Measurements from ENCODE around the gene ITPRIPL2.
A peak's percentile ranks its signal among the peaks of the same experiment; 100 is the strongest.

Gene ITPRIPL2

DNA sequence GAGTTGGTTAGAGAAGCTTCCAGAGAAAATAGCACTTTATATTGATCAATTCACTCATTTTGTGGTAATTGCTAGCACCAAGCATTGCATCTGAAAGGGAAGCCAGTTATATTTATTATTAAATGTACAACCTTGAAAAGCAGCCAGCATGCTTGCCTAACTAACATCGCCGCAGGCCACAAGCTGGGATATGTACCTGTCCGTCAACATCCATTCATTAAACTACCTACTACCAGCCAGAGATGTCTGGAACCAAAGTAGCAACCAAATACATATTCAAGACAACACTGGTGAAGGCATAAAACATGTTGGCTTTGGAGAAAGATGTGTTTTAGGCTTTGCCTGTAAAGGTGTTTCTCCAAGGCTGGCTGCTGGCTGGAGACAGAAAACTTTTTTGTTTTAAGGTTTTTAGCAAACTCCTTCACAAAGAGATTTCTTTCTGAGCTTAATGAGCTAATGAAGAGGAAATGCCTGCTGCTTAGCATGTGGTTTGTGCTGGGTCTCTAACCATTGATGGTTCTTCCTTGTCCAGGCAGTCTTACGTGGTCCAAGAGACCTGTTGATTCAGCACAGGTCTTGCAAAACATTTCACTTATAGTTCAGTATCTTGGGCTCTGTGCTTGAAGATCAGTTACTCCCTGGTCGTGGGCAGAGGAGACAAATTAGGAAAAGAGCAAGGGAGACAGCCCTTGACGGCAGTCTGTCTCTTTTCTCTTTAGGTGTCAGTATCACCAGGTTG is 3.1 kb downstream of the ITPRIPL2 start:
- no peak overlapping the region for H3K27ac ChIP-seq
- H3K9ac ChIP-seq: no peak overlapping the region
- no peak overlapping the region for H2AFZ ChIP-seq
- peaks cover 6% of the 10 kb centered on the region for H3K4me1 ChIP-seq
- TF ChIP-seq, protein P1, sequence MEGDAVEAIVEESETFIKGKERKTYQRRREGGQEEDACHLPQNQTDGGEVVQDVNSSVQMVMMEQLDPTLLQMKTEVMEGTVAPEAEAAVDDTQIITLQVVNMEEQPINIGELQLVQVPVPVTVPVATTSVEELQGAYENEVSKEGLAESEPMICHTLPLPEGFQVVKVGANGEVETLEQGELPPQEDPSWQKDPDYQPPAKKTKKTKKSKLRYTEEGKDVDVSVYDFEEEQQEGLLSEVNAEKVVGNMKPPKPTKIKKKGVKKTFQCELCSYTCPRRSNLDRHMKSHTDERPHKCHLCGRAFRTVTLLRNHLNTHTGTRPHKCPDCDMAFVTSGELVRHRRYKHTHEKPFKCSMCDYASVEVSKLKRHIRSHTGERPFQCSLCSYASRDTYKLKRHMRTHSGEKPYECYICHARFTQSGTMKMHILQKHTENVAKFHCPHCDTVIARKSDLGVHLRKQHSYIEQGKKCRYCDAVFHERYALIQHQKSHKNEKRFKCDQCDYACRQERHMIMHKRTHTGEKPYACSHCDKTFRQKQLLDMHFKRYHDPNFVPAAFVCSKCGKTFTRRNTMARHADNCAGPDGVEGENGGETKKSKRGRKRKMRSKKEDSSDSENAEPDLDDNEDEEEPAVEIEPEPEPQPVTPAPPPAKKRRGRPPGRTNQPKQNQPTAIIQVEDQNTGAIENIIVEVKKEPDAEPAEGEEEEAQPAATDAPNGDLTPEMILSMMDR (IDR thresholded peaks at IDR 0.05): no peak
- no peaks in the 10 kb centered on the region for H3K27me3 ChIP-seq (ENCODE audit: control insufficient read depth, insufficient read depth, low read length)
- H3K4me2 ChIP-seq (ENCODE audit: low read length): no peak overlapping the region
- no peaks in the 10 kb centered on the region for H3K79me2 ChIP-seq
- no peaks in the 10 kb centered on the region for H3K9me3 ChIP-seq (ENCODE audit: control insufficient read depth, low read length)
- H3K4me3 ChIP-seq (ENCODE audit: low read depth, low read length): no peak overlapping the region
- no peaks in the 10 kb centered on the region for H3K36me3 ChIP-seq (ENCODE audit: control insufficient read depth, insufficient read depth, low read length)

DNA sequence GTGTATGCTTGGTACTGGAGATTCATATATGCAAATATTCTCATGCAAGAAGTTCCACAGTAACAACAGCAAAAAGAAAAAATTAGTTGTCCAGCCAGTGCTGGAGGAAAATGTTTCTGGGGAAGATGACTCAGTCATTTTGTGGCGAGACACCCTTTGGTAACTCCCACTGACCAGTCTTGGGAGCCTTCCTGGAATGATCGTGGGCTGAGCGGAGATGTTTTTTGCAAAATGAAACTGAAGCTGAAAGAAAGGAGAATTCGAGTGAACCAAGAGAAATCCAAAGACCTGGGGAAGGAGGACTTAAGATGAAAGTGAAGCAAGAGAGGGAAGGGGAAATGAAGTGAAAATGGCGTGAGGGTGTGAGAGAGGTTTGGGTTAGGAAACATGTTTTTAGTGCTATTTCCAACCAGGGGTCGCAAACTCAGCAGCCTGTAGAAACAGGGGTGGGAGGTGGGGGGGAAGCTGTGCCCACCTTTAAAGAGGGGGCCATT is 5.2 kb downstream of the ITPRIPL2 start:
- H3K4me3 ChIP-seq (ENCODE audit: low read depth, low read length): no peak overlapping the region
- H3K79me2 ChIP-seq: no peaks in the 10 kb centered on the region
- H3K9ac ChIP-seq: no peak overlapping the region
- no peaks in the 10 kb centered on the region for H3K27me3 ChIP-seq (ENCODE audit: control insufficient read depth, insufficient read depth, low read length)
- peaks cover 6% of the 10 kb centered on the region for H3K4me1 ChIP-seq
- no peak overlapping the region for H2AFZ ChIP-seq
- H3K36me3 ChIP-seq (ENCODE audit: control insufficient read depth, insufficient read depth, low read length): no peaks in the 10 kb centered on the region
- H3K4me2 ChIP-seq (ENCODE audit: low read length): no peak overlapping the region
- H3K9me3 ChIP-seq (ENCODE audit: control insufficient read depth, low read length): no peaks in the 10 kb centered on the region
- peak overlapping the region; percentile 51 for H3K27ac ChIP-seq
- TF ChIP-seq, protein P1 (IDR thresholded peaks at IDR 0.05): no peak

- H3K9me3 ChIP-seq (ENCODE audit: control insufficient read depth, low read length): no peaks in the 10 kb centered on the region
- peaks cover 6% of the 10 kb centered on the region for H3K4me1 ChIP-seq
- H3K36me3 ChIP-seq (ENCODE audit: control insufficient read depth, insufficient read depth, low read length): no peaks in the 10 kb centered on the region
- no peak overlapping the region for H3K4me2 ChIP-seq (ENCODE audit: low read length)
- H3K27ac ChIP-seq: peak overlapping the region; percentile 51
- no peak overlapping the region for H3K4me3 ChIP-seq (ENCODE audit: low read depth, low read length)
- TF ChIP-seq, protein P1 (IDR thresholded peaks at IDR 0.05): no peak
- no peaks in the 10 kb centered on the region for H3K27me3 ChIP-seq (ENCODE audit: control insufficient read depth, insufficient read depth, low read length)
- no peak overlapping the region for H3K9ac ChIP-seq
- H2AFZ ChIP-seq: no peak overlapping the region
- no peaks in the 10 kb centered on the region for H3K79me2 ChIP-seq
Observed at GRCh38 chr16:19119564-19119963, 5.8 kb downstream of the ITPRIPL2 start.

- H3K36me3 ChIP-seq (ENCODE audit: control insufficient read depth, insufficient read depth, low read length): no peaks in the 10 kb centered on the region
- no peak overlapping the region for H3K4me3 ChIP-seq (ENCODE audit: low read depth, low read length)
- no peaks in the 10 kb centered on the region for H3K4me1 ChIP-seq
- H3K9me3 ChIP-seq (ENCODE audit: control insufficient read depth, low read length): no peaks in the 10 kb centered on the region
- H3K27ac ChIP-seq: no peak overlapping the region
- H3K27me3 ChIP-seq (ENCODE audit: control insufficient read depth, insufficient read depth, low read length): no peaks in the 10 kb centered on the region
- H3K4me2 ChIP-seq (ENCODE audit: low read length): no peak overlapping the region
- no peak overlapping the region for H3K9ac ChIP-seq
- H2AFZ ChIP-seq: no peak overlapping the region
- TF ChIP-seq, protein P1 (IDR thresholded peaks at IDR 0.05): no peak
- no peaks in the 10 kb centered on the region for H3K79me2 ChIP-seq
Observed at GRCh38 chr16:19123535-19124178, 9.9 kb downstream of the ITPRIPL2 start.

All from parathyroid adenoma (tissue), 2 donors.